Measurements from ENCODE around the gene MRPL53.
"Not testable (repeated sequence)": the region's sequence is repeated elsewhere in the genome, so short reads cannot be mapped to it uniquely, and the experiment has no call there.

Gene MRPL53

GRCh38 chr2:74448771-74449170, 23.7 kb downstream of the MRPL53 start:
- DNase-seq (ENCODE audit: low spot score), result no peak

GRCh38 chr2:74447230-74447999, 25.1 kb downstream of the MRPL53 start:
- no peak for DNase-seq (ENCODE audit: low spot score)

DNA sequence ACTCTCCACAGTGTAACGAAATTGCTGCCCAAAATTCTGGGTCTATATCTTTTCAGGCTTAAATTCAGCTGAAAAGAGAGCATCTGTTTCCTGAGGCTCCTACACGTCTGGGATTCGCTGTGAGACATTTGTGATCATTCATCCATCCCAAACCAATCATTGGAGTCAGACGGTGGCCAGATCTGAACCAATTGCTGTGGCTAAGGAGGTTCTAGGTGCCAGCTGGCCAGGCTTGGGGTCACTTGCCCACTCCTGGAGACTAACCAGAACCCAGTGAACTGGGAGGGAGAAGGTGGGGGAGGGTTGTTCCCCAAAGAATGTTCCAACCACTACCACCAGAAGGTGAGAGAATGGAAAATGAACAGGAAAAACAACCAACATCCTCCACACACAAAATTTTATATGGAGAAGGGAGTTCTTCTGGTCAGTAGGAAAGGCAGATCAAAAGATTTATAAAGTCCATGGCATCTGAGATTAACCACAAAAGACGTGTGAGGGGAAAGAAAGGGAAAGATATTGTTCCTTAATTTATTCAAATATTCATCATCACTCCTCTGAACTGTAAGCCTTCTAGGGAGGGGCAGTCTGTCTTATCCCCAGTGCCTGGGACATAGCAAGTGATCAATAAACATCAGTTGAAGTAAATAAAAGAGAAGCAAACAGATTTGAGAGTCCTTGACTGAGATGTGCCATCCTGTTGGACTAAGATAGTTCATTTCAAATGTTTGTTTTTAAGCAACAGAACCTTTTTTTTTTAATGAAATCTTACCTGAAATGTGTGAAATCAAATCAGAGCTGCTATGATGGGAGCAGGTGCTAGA, 27.8 kb downstream of the MRPL53 start:
- no peak for DNase-seq (ENCODE audit: low spot score)

DNA sequence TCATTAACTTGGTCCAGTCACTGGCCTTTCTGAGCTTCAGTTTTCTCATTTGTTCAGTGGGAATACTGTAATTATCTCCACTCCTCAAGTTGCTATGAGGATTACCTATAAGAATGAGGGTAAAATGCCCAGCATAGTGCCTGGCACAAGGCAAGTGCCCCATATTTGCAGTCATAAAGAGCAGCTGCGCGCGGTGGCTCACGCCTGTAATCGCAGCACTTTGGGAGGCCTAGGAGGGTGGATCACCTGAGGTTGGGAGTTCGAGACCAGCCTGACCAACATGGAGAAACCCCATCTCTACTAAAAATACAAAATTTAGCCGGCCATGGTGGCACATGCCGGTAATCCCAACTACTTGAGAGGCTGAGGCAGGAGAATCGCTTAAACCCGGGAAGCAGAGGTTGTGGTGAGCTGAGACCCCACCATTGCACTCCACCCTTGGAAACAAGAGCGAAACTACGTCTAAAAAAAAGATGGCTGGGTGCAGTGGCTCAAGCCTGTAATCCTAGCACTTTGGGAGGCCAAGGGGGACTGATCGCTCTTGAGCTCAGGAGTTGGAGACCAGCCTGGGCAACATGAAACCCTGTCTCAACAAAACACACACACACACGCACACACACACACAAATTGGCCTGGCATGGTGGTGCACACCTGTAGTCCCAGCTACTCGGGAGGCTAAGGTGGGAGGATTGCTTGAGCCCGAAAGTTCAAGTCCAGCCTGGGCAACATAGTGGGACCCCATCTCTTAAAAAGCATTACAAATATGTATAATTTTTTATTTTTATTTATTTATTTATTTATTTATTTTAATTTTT, 29.8 kb downstream of the MRPL53 start:
- not testable (repeated sequence) for DNase-seq (ENCODE audit: low spot score)

DNA sequence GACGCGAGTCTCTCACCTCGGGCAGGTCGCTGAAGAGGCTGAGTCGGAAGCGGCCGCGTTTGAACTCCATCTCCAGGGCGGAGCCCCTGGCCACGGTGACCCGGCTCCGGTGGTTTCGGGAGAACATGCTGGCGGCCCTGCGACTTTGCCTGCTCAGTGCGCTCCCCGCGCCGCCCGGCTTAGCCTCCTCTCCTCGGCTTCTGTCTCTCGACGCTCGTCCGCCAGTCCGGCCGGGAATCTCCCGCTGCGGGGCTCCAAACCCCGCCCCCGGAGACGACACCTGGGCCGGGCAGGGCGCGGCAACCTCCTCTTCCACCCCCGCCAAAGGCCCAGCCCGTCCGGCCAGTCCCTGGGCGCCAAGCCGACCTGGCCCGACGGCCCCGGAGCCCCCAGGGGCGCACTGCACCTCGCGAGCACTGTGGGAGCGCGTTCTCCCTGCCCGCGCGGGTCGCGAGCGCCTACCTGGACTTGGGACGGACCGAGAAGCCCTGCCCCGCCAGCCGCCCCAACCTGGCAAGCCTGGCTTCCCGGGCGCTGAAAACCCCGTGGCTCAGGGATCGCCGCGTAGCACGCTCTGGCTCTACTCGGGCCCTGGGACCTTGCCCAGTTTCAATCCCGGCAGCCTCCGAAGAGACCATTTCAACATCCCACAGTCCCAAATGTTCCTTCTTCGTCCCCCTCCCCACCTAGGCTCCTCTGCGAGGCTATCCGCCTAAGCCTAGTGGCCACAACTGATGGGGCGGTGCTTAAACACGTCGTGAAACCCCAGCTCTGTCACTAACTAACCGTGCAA, 30.6 kb downstream of the MRPL53 start, which contains the start of gene RTKN:
RTKN (minus strand) TSS at position 248 of the 793 bp plus-strand sequence; CDS start at position 127, 121 bp downstream.
- no peak for DNase-seq (ENCODE audit: low spot score)

DNA sequence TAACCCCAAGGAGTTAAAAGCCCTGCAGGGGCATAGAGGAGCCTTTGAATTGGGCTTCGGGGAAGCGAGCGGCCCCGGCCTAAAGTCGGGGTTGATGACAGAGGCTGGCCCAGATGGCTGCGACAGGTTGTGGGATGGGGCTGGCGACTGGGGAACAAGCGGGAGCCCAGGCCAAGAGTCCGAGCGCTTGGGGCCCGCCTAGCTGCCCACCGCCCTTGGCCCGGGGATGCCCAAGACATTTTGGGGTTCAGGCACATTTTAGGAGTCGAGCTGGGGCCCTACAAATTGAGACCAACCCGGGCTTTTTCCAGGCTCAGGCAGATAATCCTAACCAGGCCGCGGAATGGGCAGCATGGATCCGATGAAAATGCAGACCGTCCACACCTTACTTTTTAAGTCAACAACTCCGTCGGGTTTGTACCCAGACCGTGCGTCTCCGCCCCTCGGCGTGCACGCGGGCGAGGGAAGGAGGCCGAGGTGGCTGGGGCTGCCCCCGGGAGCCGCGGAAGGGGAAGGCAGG, 31.2 kb downstream of the MRPL53 start:
- DNase-seq (ENCODE audit: low spot score), result no peak

- peak; percentile 99 for DNase-seq (ENCODE audit: low spot score)
Observed at GRCh38 chr2:74440378-74441169, 31.9 kb downstream of the MRPL53 start.

DNA sequence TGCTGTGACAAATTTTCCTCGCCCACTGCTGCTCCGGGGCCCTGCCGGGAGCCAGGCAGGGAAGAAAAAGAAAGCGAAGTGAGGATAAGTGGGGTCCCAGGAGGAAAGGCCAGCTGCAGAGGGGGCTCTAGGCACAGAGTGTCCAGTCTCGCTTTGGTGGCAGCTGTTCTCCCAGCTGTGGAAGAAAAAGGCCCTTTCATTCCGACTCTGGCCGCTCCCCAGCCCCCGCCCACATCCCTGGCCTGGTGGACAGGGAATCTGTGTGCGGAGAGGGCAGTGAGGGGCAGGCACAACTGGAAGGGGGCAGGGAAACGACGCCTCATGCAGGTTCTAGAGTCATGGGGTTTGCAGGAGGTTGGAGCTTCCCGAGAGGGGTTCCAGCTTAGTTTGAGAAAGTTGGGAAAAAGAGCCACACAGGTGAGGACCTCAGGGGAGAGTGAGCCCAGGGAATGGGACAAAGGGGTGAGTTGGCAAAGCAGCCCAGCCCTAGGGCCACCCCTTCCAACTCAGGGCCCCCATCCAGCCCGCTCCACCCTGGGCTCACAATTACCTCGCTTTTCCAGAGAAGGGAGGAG, 32.6 kb downstream of the MRPL53 start:
- peak; percentile 85 for DNase-seq (ENCODE audit: low spot score)

GRCh38 chr2:74439373-74439772, 33.1 kb downstream of the MRPL53 start:
- no peak for DNase-seq (ENCODE audit: low spot score)

GRCh38 chr2:74438248-74438647, 34.2 kb downstream of the MRPL53 start:
- no peak for DNase-seq (ENCODE audit: low spot score)

DNA sequence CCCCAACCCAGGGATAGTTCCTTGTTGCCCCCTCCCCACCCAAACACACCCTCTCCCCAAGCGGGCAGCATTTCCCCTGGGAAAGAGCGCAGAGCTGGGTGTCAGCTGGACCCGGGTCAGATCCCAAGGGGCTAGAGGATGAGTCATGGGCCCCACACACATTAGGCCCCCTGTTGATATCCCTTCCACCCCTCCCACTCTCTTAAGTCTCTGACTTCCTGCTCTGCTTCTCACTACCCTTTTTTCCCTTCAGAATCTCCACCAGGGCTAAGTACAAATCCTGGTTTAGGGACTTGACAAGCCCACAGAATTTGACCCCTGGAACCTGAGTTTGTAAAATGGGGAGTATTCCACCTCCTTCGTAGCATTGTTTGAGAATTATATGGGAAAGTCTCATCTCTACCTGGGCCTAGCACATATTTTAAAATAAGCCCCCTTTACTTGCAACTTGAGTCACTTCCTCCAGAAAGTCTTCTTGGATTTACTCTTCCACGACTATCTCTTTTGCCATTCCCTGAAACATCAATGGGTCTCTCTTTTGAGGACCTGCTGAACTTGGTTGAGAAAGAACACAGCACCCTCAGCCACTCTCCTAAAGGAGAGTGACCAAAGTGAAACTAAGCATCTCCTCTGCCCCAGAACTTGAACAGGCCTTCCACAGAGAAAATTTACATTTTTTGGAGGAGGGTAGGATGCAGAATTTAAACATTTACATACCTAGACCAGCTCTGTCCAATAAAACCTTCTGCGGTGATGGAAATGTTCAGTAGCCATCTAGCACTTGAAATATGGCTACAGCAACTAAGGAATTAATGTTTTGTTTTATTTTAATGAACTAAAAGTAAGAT, 35.4 kb downstream of the MRPL53 start:
- no peak for DNase-seq (ENCODE audit: low spot score)

DNA sequence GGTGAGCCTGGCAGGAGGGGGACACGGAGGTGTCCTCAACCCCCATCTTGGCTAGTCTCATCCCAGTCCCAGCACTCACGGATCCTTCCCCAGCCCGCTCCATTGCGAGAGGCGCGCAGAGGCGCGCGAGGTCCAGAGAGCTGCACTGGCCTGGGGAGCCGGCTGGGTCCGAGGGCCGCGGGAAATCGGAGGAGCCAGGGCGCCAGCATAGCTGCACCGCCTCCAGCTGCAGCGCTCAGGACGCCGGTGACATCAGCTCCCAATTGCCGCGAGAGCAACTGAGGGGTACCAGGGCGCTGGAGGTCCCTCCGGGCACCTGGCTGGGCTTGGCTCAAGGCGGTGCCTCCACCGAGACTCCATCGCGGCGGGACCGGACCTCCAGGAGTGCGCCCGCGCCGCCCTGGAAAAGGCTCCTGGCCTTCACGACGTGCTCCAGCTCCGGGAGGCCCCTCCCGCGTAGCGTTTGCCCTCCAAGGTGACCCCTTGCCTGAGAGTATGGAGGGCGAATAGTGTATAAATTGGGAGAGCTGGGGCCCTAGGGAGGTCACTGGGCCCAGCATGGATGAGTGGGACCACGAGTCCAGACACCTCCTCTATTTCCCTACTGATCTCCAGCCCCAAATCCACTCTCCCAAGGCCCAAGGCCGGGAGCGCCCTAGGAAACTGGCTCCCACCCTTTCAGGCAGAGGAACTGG, 36.2 kb downstream of the MRPL53 start:
- no peak for DNase-seq (ENCODE audit: low spot score)

- no peak for DNase-seq (ENCODE audit: low spot score)
Observed at GRCh38 chr2:74430502-74430901, 42.0 kb downstream of the MRPL53 start.

- DNase-seq (ENCODE audit: low spot score), result no peak
Observed at GRCh38 chr2:74429487-74430451, 42.7 kb downstream of the MRPL53 start.

DNA sequence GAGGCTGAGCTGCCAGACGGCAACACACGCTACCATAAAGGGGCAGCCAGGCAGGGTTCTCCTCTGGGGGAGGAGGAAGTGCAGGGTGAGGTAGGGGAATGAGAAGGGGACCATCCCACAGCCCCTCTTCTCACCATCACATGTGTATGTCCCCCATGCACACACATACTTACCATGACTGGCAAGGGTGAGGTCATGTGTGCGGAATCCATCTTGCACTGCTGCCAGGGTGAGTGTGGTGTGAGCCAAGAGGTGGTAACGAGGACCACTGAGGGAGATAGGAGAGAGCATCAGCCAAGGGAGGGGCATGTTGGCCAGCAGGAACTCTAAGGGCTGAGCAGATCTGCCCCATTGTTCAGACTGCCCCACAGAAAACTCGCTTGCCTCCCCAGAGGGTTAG, 43.8 kb downstream of the MRPL53 start:
- no peak for DNase-seq (ENCODE audit: low spot score)

DNA sequence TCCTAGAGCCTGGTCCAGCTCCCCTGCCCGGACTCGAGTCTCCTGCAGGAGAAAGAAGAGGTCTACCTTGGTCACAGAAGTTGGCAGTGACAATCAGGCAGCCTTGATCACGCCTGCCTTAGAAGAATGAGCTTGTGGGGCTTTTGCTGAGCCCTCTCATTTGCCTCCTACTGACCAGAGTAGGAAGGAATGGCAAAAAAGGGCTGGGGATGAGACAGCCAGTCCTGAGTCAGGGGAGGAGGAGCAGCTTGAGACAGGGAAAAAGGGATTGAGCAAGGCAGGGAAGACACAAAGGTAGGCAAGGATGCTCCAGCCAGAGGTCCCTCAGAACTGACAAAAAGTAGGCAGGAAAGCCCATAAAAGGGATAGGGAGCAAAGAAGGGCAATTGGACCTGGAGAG, 44.9 kb downstream of the MRPL53 start:
- peak; percentile 49 for DNase-seq (ENCODE audit: low spot score)

DNA sequence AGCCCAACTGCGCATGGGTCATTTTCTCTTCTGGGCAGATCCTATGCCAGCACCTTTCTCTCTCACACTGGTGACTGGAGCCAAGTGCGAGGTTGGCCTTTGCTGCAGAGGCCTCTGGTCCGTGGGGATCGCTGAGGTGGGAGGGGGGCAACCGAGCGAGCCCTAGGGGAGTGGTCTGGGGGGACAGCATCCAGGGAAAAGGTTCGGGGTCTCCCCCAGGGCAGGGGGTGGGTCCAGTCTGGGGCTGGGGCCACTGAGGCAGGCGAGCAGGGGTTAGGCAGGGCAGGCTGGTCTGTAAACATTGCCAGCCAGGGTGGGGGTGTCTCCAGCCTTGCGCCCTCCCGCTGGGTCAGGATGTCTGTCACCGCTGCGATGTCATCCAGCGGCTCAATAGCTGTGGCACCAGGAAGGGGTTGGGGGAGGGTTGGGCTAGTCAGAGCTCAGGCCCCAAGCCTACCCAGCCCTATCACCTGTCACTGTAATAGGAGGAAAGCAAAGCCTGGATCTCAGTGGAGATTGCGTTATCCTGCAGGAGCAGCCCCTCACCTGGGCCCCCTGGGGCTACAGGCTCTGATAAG, 46.2 kb downstream of the MRPL53 start:
- no peak for DNase-seq (ENCODE audit: low spot score)
